ENCODE results near the gene ZNF532.

GRCh38 chr18:58988600-58988999 lies 123.9 kb downstream of the ZNF532 start:
- no peak for TF ChIP-seq CTCF (IDR thresholded peaks at IDR 0.05)
- no peak for TF ChIP-seq POLR2A (IDR thresholded peaks at IDR 0.05)
